Measurements from ENCODE around the gene ADH5. TPM values are rescaled to one million over a fixed set of nuclear protein-coding genes. Genes with fewer than 3 reads are reported as not detected.

Gene ADH5
- total and polyA plus RNA-seq, 2 experiments from 2014 or later: 208 to 243 TPM

DNA sequence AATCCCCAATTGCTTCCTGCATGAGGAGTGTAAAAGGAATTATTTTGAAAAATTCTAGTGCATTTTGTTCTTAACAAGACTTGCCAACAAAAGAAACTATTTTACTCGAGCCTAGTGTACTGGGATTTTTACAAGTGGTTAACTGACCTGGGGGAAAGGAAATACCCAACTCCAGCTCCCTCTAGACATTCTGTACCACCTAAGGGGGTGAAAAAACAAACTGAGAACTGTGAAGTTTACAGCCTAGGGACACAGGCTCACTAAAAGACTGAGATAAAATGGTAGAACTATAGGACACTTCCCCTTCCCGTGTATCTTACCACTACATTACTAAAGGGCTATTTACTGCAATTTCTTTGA lies 2.6 kb upstream of the ADH5 start:
- Histone ChIP-seq H3K79me2 (ENCODE audit: insufficient read depth) (peaks cover 35% of the 10 kb centered on the region), H3K36me3 (ENCODE audit: low read depth) (no peaks in the 10 kb centered on the region), H3K27ac (peak overlapping the region; percentile 96; the same call in 1 of the 2 replicates), H2AFZ (0 out of 2 replicates have a peak overlapping the region, but pooled peaks have one; percentile 1), H4K20me1 (ENCODE audit: insufficient read depth) (no peaks in the 10 kb centered on the region), H3K9me2 (ENCODE audit: insufficient read depth) (no peaks in the 10 kb centered on the region), H3K9me3 (ENCODE audit: low read depth) (no peaks in the 10 kb centered on the region), H3K4me3 (peak overlapping the region; percentile 92; the same call in 1 of the 2 replicates), H3K9ac (peak overlapping the region; percentile 98; the same call in 1 of the 2 replicates), H3F3A (ENCODE audit: insufficient read depth) (peaks cover 18% of the 10 kb centered on the region), H3K4me1 (ENCODE audit: insufficient read depth) (peaks cover 22% of the 10 kb centered on the region), H3K27me3 (replicated peaks; ENCODE audit: insufficient read depth) (no peaks in the 10 kb centered on the region), H3K4me2 (ENCODE audit: unreplicated experiment) (peak overlapping the region; percentile 100)
- no peak for TF ChIP-seq EZH2 (IDR thresholded peaks at IDR 0.05; ENCODE audit: insufficient read depth, poor library complexity, severe bottlenecking)
- no peak for TF ChIP-seq EZH2phosphoT487 (IDR thresholded peaks at IDR 0.05; ENCODE audit: insufficient read depth, low read depth)
- 26 to 28% methylated on average over 2 of the region's 2 CpGs for WGBS, 2 experiments (ENCODE audit: low coverage in 1 of 2, low lambda C conversion rate in 2 of 2, missing lambda C conversion rate in 2 of 2)
- no peak for DNase-seq
- in situ Hi-C loops (cut with MboI): no loop called here

DNA sequence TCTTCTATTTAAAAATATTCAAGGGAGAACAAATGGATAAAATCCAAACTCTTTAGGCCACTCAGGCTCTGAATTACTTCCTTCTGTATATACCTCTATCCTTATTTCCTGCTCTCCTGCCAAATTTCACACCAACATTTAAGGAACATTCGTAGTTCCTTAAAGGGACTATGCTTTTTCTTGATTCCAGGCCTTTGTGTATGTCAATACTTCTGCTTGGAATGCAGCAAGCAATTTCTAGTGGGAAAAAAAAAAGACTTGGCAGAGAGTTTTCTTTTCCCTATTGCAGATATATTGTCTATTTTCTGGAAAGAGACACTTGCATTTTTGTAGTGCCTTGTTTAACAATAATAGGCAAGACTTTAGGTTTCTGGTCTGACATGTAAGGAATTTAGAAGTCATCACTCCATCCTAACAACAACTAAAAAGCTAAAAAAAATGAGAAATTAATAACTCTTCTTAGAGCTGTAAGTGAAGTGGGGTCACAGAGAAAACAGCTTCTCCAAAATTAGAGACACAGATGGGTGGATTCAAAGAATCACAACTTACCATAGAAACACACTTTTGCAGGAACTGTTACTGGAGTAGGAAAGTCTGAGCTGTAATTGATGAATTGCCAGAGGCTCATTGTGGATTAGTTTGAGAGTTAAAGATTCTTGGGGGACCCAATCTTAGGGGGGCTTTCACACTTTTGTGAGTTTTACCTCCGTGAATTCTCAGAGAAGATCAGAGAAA lies 2.1 kb upstream of the ADH5 start:
- Histone ChIP-seq H3K9ac (peak overlapping the region; percentile 98), H3K4me2 (ENCODE audit: unreplicated experiment) (peak overlapping the region; percentile 100), H3K9me3 (ENCODE audit: low read depth) (no peaks in the 10 kb centered on the region), H3K4me1 (ENCODE audit: insufficient read depth) (peaks cover 25% of the 10 kb centered on the region), H3K9me2 (ENCODE audit: insufficient read depth) (no peaks in the 10 kb centered on the region), H3K27me3 (replicated peaks; ENCODE audit: insufficient read depth) (no peaks in the 10 kb centered on the region), H3F3A (ENCODE audit: insufficient read depth) (peaks cover 18% of the 10 kb centered on the region), H3K27ac (peak overlapping the region; percentile 96), H2AFZ (peak overlapping the region; percentile 1; the same call in 1 of the 2 replicates), H3K4me3 (peak overlapping the region; percentile 92; the same call in 1 of the 2 replicates), H3K79me2 (ENCODE audit: insufficient read depth) (peaks cover 40% of the 10 kb centered on the region), H4K20me1 (ENCODE audit: insufficient read depth) (no peaks in the 10 kb centered on the region), H3K36me3 (ENCODE audit: low read depth) (no peaks in the 10 kb centered on the region)
- in situ Hi-C loops (cut with MboI): no loop called here
- 73 to 75% methylated on average over 2 of the region's 2 CpGs for WGBS, 2 experiments (ENCODE audit: low coverage in 1 of 2, low lambda C conversion rate in 2 of 2, missing lambda C conversion rate in 2 of 2)
- no peak for TF ChIP-seq EZH2 (IDR thresholded peaks at IDR 0.05; ENCODE audit: insufficient read depth, poor library complexity, severe bottlenecking)
- no peak for TF ChIP-seq EZH2phosphoT487 (IDR thresholded peaks at IDR 0.05; ENCODE audit: insufficient read depth, low read depth)
- peak; percentile 19 for DNase-seq

DNA sequence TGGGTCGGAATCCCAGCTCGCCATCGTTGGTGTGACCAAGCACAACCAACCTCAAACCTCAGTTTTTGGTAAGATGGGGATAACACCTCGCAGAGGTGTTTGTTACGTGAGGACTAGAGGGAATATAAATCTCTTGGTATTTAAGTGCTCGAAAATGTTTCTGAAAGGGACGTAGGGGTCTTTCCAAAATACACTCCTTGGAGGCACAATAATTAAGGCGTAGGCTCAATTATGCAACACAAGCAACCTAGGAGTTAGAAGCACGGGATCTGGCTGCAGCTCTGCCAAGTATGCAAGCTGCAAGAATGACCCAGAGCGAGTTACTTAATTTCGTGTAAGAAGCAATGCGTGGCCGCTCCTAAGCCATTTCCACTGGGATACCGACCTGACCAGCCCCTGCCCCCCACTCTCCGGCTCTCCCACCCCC lies 552 bp downstream of the ADH5 start:
- 0 to 2% methylated on average over 15 of the region's 15 CpGs for WGBS, 2 experiments (ENCODE audit: low coverage in 1 of 2, low lambda C conversion rate in 2 of 2, missing lambda C conversion rate in 2 of 2)
- TF ChIP-seq EZH2phosphoT487 (IDR thresholded peaks at IDR 0.05; ENCODE audit: insufficient read depth, low read depth): no peak
- TF ChIP-seq EZH2 (IDR thresholded peaks at IDR 0.05; ENCODE audit: insufficient read depth, poor library complexity, severe bottlenecking): no peak
- Histone ChIP-seq H4K20me1 (ENCODE audit: insufficient read depth) (no peaks in the 10 kb centered on the region), H3K36me3 (ENCODE audit: low read depth) (peaks cover 22% of the 10 kb centered on the region), H3K9ac (peak overlapping the region; percentile 98), H3K27me3 (replicated peaks; ENCODE audit: insufficient read depth) (no peaks in the 10 kb centered on the region), H3K79me2 (ENCODE audit: insufficient read depth) (peaks cover 66% of the 10 kb centered on the region), H3F3A (ENCODE audit: insufficient read depth) (peaks cover 19% of the 10 kb centered on the region), H3K4me3 (peak overlapping the region; percentile 92), H3K4me1 (ENCODE audit: insufficient read depth) (peaks cover 33% of the 10 kb centered on the region), H3K27ac (peak overlapping the region; percentile 96), H3K4me2 (ENCODE audit: unreplicated experiment) (peak overlapping the region; percentile 92), H3K9me2 (ENCODE audit: insufficient read depth) (no peaks in the 10 kb centered on the region), H2AFZ (peak overlapping the region; percentile 95), H3K9me3 (ENCODE audit: low read depth) (no peaks in the 10 kb centered on the region)
- DNase-seq: peak; percentile 95
- in situ Hi-C loops (cut with MboI): no loop called here

DNA sequence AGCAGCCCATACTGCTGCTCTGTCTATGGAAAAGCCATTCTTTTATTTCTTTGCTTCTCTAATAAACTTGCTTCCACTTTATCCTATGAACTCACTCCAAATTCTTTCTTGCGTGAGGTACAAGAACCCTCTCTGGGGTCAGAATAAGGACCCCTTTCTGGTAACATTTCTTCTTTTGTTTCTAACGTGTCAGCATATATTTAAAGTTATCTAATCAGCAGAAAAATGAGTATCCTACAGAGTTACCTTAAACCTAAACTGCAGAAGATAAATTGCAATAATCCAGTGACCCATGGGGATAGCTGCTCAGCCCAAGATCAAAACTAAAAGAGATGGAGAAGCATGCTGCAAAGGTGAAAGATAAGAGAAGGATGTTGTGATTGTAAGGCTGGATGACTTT lies 4.0 kb downstream of the ADH5 start:
- peaks cover 92% of the 10 kb centered on the region for H3K79me2 ChIP-seq (ENCODE audit: insufficient read depth)
- no peaks in the 10 kb centered on the region for H3K27me3 ChIP-seq (replicated peaks; ENCODE audit: insufficient read depth)

More for the DNA sequence above, 4.0 kb downstream of the ADH5 start:
- H3K9me2 ChIP-seq (ENCODE audit: insufficient read depth): no peaks in the 10 kb centered on the region
- H3K36me3 ChIP-seq (ENCODE audit: low read depth): peaks cover 53% of the 10 kb centered on the region
- no peak overlapping the region for H3K4me3 ChIP-seq
- peaks cover 8% of the 10 kb centered on the region; the same call in 1 of the 2 replicates for H3F3A ChIP-seq (ENCODE audit: insufficient read depth)
- 68 to 75% methylated on average over 2 of the region's 2 CpGs for WGBS, 2 experiments (ENCODE audit: low coverage in 1 of 2, low lambda C conversion rate in 2 of 2, missing lambda C conversion rate in 2 of 2)
- DNase-seq: no peak
- in situ Hi-C loops (cut with MboI): no loop called here
- peaks cover 15% of the 10 kb centered on the region; the same call in 1 of the 2 replicates for H3K4me1 ChIP-seq (ENCODE audit: insufficient read depth)
- H2AFZ ChIP-seq: no peak overlapping the region
- H4K20me1 ChIP-seq (ENCODE audit: insufficient read depth): no peaks in the 10 kb centered on the region
- H3K4me2 ChIP-seq (ENCODE audit: unreplicated experiment): no peak overlapping the region
- no peak overlapping the region for H3K27ac ChIP-seq
- no peak overlapping the region for H3K9ac ChIP-seq
- H3K9me3 ChIP-seq (ENCODE audit: low read depth): no peaks in the 10 kb centered on the region
- TF ChIP-seq EZH2phosphoT487 (IDR thresholded peaks at IDR 0.05; ENCODE audit: insufficient read depth, low read depth) (no peak), EZH2 (IDR thresholded peaks at IDR 0.05; ENCODE audit: insufficient read depth, poor library complexity, severe bottlenecking) (no peak)

Data from GM23248 (cell line).